WI38 (cell line): ENCODE data around the gene PLEKHG3.

ENCODE experiments used
- H3K4me3 ChIP-seq: 2 replicates; pipeline ENCODE4 v1.5.1; 2011; ENCODE audit warnings: low read depth, mild to moderate bottlenecking, control low read depth, low read length
- TF ChIP-seq, protein P1 (sequence below): IDR thresholded peaks from 2 replicates; pipeline ENCODE4 v1.5.1; 2012; ENCODE audit warnings: low read depth, mild to moderate bottlenecking, control low read depth, low read length

Gene PLEKHG3

DNA sequence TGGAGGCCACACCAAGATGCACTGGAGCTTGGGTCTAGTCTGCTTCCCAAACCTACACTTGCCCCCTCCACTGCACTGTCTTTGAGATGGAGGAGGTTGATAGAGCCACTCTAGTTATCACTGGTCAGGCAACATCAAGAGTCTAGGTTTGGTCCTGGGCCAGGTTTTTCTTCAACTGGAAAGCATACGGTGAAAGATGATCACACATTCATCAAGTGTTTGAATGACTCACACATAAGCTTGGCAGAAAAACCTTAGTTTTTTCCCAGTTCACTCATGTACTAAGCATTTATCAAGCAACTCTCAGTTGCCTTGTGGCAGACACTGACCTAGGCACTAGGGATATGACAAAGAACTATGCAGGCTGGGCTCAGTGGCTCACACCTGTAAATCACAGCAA is 84.5 kb downstream of the PLEKHG3 start:
- TF ChIP-seq, protein P1, sequence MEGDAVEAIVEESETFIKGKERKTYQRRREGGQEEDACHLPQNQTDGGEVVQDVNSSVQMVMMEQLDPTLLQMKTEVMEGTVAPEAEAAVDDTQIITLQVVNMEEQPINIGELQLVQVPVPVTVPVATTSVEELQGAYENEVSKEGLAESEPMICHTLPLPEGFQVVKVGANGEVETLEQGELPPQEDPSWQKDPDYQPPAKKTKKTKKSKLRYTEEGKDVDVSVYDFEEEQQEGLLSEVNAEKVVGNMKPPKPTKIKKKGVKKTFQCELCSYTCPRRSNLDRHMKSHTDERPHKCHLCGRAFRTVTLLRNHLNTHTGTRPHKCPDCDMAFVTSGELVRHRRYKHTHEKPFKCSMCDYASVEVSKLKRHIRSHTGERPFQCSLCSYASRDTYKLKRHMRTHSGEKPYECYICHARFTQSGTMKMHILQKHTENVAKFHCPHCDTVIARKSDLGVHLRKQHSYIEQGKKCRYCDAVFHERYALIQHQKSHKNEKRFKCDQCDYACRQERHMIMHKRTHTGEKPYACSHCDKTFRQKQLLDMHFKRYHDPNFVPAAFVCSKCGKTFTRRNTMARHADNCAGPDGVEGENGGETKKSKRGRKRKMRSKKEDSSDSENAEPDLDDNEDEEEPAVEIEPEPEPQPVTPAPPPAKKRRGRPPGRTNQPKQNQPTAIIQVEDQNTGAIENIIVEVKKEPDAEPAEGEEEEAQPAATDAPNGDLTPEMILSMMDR, result no peak

DNA sequence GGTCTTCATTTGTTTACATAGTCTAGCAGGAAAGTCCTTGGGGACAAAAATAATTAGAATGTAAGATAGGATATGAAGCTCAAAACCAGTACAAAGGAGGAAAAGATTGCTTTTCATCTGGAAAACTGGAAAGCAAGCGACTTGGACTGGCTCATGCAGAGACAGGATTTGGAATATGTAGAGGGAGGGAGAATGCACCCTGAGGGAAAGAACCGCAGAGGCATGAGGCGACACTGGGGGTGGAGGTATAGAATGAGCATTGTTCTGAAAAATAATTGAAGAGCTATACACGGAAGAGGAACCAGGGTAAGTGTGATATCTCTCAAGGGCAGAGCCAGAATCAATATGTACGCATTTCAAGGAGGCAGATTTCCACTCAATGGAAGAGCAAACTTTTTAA is 85.5 kb downstream of the PLEKHG3 start:
- TF ChIP-seq, protein P1, result no peak
- no peak overlapping the region for H3K4me3 ChIP-seq

More for the DNA sequence above, 84.5 kb downstream of the PLEKHG3 start:
- no peak overlapping the region for H3K4me3 ChIP-seq

DNA sequence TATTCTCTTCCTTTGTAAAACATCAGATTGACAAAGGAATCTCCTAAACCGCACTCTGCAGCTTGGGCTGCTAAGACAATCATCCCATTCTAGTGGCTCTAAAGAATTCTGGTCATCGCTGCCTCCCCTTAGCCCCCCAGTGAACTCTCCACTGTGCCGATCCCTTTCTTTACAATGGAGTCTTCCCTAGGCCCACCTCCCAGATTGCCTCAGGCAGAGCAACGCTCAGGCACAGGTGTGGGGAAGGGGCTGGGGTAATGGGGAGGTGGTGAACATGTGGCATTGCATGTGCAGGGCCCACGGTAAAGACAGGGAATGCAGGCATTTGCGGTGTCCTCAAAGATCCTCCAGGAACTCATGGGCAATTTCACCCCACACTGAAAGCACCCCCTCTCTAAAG is 86.3 kb downstream of the PLEKHG3 start:
- TF ChIP-seq, protein P1, result no peak
- H3K4me3 ChIP-seq, result no peak overlapping the region

DNA sequence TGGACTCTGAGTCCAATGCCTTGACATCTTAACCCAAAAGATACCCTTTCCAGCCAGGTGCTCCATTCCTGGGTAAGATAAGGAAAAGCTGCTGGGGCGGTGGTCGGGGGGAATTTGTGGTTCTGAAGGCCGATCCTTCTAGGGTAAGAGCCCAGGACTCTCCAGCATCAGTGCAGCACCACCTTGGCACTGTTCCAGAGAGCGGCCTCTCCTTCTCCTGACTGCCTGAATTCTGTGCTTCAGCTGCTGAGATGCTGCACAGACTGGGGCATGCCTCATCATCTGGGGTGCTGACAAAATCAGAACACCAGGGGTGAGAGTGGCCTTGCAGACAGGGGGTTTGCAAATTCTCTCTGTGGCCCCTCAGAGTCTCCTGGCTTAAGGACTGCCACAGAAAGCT is 88.0 kb downstream of the PLEKHG3 start:
- TF ChIP-seq, protein P1, result no peak
- no peak overlapping the region for H3K4me3 ChIP-seq

DNA sequence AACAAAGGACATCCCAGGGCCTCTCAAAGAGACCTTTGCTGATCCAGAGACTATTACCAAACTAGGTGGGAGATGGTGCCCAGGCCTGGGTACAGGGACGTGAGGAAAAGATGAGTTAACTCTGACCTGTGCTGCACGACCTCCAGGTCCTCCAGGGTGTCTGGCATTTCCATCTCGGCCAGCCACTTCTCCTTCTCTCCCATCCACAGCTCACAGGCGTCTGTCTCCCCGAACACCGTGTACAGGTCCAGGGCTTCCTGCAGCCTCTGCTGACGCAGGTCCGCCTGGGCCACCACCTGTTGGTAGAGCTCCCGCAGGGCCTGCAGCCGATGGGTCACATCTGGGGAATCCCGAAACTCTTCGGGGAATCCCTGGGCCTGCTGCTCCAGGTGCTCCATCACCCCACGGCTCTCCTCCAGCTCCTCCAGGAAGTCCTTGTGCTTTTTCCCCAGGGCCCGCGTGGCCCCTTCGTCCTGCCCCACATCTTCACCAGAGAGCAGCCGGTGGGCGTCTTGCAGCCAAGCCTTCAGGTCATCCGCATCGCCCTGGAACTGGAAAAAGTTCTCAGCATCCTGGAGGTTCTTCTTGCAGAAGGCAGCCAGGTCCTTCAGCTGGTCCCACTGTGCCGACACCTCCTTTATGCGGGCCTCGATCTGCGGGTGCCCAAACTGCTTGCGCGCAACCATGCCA is 88.8 kb downstream of the PLEKHG3 start:
- TF ChIP-seq, protein P1, result no peak
- H3K4me3 ChIP-seq, result no peak overlapping the region

DNA sequence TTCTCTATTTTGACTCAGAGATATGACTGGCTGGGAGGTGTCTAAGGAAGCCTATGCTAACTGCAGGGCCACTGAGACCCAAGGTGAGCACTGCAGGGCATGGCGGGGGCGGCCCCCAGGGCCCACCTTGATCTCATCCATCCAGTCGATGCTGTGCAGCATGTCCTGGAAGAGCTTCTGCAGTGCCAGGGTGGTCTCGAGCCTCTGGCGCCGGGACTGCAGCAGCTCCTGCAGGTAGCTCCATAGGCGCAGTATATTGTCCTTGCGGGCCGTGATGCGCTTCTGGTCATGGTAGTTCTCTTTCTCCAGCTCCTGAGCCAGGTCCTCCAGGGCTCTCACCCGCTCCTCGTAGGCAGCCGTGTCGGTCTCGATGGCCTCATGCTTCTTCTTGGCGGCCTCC is 91.0 kb downstream of the PLEKHG3 start:
- TF ChIP-seq, protein P1, result no peak
- no peak overlapping the region for H3K4me3 ChIP-seq

DNA sequence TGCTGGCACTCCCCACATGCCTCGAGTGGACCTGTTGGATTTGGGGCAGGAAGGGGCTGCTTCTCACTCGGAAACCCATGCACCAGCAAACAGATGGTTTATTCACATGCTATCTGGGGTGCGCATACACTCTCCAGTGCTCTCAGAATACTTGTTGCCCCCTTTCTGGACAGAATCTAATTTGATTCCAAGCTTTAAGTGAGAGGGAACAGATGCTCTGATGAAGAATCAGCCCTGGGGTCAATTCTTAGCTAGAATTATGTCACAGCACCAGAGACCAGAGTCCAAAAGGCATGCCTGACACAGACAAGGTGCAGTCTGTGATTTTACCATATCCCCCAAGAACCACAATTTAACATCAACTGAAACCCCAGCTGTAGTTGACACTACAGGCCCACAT is 91.7 kb downstream of the PLEKHG3 start:
- TF ChIP-seq, protein P1, result no peak
- no peak overlapping the region for H3K4me3 ChIP-seq
